Osteoblast (primary cell): ENCODE data around the gene MUC4. TPM values are rescaled to one million over a fixed set of nuclear protein-coding genes. Genes with fewer than 3 reads are reported as not detected.
"Not testable (repeated sequence)": the region's sequence is repeated elsewhere in the genome, so short reads cannot be mapped to it uniquely, and the experiment has no call there.

Experiments used
- DNase-seq: peaks from one replicate; pipeline ENCODE4 v3.0.0; 2011; ENCODE audit warnings: low spot score, mixed read lengths; ENCODE audit not compliant: insufficient read length; ENCODE audit errors: missing footprints
- H2AFZ ChIP-seq: 2 replicates; pipeline ENCODE4 v1.6.0; 2011; ENCODE audit warnings: mild to moderate bottlenecking, low read length
- H3K27ac ChIP-seq: 2 replicates; pipeline ENCODE4 v1.5.1; 2011; ENCODE audit warnings: mild to moderate bottlenecking, low read depth, low read length, moderate library complexity
- H3K27me3 ChIP-seq: 2 replicates; pipeline ENCODE4 v1.6.0; 2012; ENCODE audit warnings: mild to moderate bottlenecking, control low read depth, inconsistent platforms, low read length, moderate library complexity; ENCODE audit not compliant: insufficient read depth
- H3K36me3 ChIP-seq: 2 replicates; pipeline ENCODE4 v1.5.1; 2011; ENCODE audit warnings: mild to moderate bottlenecking, low read length, control low read depth, moderate library complexity; ENCODE audit not compliant: insufficient read depth
- H3K4me1 ChIP-seq: 2 replicates; pipeline ENCODE4 v1.5.1; 2011; ENCODE audit warnings: mild to moderate bottlenecking, low read length, control low read depth, moderate library complexity; ENCODE audit not compliant: insufficient read depth
- H3K4me2 ChIP-seq: 2 replicates; pipeline ENCODE4 v1.6.0; 2011; ENCODE audit warnings: mild to moderate bottlenecking, low read length; ENCODE audit not compliant: insufficient read depth
- H3K4me3 ChIP-seq: fragments of 200-600 bp; sonication (generic); 3 replicates; pipeline ENCODE4 v1.5.1; 2012; ENCODE audit warnings: mild to moderate bottlenecking, low read length, inconsistent platforms; ENCODE audit not compliant: insufficient read depth
- H3K79me2 ChIP-seq: 2 replicates; pipeline ENCODE4 v1.6.0; 2012; ENCODE audit warnings: mild to moderate bottlenecking, low read length, control low read depth, inconsistent platforms; ENCODE audit not compliant: insufficient read depth
- H3K9me3 ChIP-seq: 2 replicates; pipeline ENCODE4 v1.5.1; 2011; ENCODE audit warnings: low read depth, low read length, control low read depth
- H4K20me1 ChIP-seq: 2 replicates; pipeline ENCODE4 v1.6.0; 2012; ENCODE audit warnings: mild to moderate bottlenecking, low read length, control low read depth; ENCODE audit not compliant: insufficient read depth
- total RNA-seq: library from RNA; depleted of rRNA; stranded (reverse); fragments of >200 nt; gene quantifications from 2 replicates; pipeline ENCODE4 v1.2.3, GENCODE V29; 2012
- TF ChIP-seq, protein P1 (sequence below): IDR thresholded peaks from 2 replicates; pipeline ENCODE4 v1.5.1; 2011; ENCODE audit warnings: mild to moderate bottlenecking, low read depth, low read length, moderate library complexity; ENCODE audit errors: extremely low read depth

Gene MUC4
- total RNA-seq, 1 donor, result not detected

DNA sequence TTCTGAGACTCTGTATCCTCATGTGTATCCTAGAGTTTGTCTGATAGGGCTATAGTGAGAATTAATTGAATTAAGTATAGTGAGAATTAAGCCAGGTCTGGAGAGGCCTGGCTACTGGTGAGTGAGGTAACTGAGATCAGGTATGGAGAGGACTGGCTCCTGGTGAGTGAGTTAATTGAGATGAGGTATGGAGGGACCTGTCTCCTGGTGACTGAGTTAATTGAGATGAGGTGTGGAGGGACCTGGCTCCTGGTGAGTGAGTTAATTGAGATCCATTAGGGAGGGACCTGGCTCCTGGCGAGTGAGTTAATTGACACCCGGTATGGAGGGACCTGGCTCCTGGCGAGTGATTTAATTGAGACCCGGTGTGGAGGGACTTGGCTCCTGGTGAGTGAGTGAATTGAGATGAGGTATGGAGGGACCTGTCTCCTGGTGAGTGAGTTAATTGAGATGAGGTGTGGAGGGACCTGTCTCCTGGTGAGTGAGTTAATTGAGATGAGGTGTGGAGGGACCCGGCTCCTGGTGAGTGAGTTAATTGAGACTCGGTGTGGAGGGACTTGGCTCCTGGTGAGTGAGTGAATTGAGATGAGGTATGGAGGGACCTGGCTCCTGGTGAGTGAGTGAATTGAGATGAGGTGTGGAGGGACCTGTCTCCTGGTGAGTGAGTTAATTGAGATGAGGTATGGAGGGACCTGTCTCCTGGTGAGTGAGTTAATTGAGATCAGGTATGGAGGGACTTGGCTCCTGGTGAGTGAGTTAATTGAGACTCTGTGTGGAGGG lies 101.4 kb downstream of the MUC4 start:
- H3K4me1 ChIP-seq, H4K20me1 ChIP-seq, H3K4me3 ChIP-seq, H3K4me2 ChIP-seq, DNase-seq, H3K9me3 ChIP-seq, H3K36me3 ChIP-seq, H2AFZ ChIP-seq, H3K79me2 ChIP-seq, H3K27me3 ChIP-seq, H3K27ac ChIP-seq: not testable (repeated sequence)

DNA sequence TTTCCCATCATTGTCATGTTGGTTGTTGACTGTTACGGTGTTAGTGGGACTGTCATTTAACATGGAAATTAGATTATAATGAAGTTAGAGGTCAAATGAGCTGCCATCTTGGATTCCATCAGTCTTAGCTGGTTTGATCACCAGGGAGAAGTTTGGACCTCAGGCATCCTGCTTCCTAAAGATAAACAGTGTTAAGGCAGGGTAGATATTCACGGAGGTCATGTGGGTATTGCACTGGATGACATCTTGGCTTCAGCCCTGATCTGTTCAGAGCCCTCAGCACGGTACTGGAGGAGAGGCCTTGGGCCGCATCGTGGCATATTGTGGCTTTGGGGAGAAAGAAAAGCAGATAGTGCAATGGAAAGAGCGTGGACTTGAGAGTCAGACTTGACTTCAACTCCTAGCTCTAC lies 102.0 kb downstream of the MUC4 start:
- H3K27me3 ChIP-seq, result no peaks in the 10 kb centered on the region
- no peak overlapping the region for H3K27ac ChIP-seq
- H3K4me3 ChIP-seq, result no peak overlapping the region
- peaks cover 9% of the 10 kb centered on the region for H3K4me1 ChIP-seq
- no peaks in the 10 kb centered on the region for H4K20me1 ChIP-seq
- H3K36me3 ChIP-seq, result no peaks in the 10 kb centered on the region
- H2AFZ ChIP-seq, result no peak overlapping the region
- no peaks in the 10 kb centered on the region for H3K9me3 ChIP-seq
- TF ChIP-seq, protein P1, sequence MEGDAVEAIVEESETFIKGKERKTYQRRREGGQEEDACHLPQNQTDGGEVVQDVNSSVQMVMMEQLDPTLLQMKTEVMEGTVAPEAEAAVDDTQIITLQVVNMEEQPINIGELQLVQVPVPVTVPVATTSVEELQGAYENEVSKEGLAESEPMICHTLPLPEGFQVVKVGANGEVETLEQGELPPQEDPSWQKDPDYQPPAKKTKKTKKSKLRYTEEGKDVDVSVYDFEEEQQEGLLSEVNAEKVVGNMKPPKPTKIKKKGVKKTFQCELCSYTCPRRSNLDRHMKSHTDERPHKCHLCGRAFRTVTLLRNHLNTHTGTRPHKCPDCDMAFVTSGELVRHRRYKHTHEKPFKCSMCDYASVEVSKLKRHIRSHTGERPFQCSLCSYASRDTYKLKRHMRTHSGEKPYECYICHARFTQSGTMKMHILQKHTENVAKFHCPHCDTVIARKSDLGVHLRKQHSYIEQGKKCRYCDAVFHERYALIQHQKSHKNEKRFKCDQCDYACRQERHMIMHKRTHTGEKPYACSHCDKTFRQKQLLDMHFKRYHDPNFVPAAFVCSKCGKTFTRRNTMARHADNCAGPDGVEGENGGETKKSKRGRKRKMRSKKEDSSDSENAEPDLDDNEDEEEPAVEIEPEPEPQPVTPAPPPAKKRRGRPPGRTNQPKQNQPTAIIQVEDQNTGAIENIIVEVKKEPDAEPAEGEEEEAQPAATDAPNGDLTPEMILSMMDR, result no peak
- no peak for DNase-seq
- no peak overlapping the region for H3K4me2 ChIP-seq
- H3K79me2 ChIP-seq, result no peaks in the 10 kb centered on the region

DNA sequence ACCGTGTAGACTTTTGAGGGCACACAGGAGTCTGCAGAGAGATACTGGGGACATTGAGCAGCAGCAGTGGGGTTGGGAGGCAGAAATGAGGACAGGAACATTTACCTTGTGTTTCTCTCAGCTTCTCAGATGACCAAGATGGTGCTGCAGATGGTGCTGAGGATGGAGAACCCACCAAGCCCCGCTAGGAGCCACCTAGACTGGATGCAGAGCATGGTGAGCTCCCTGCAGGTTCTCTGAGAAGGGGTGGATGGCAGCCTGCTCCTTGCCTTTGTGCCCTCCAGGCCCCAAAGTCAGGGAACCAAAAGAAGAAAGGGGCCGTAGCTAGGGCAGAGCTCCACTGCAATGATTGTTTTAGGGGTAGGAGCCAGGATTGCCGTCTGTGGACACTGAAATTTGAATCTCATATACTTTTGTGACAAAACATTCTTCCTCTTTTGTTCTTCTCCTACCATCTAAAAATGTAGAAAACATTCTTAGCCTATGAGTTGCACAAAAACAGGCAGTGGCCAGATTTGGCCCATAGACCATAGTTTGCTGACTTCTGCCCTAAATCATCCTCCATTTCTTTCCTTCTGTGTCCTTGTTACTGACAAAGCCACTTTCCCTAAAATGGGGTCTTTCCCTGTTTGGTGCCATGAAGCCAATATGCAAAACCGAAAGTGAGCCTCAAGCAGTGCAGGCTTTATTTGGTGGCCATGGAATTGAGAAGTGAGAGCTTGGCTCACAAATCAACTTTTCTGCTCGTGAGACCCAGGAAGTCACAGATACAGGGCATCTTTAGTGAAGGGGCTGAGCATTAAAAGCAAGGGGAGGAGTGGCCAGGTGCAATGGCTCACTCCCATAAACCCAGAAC lies 102.9 kb downstream of the MUC4 start:
- Histone ChIP-seq H2AFZ (peak overlapping the region; percentile 70), H3K27me3 (no peaks in the 10 kb centered on the region), H3K4me2 (peak overlapping the region; percentile 0), H3K36me3 (no peaks in the 10 kb centered on the region), H3K4me3 (no peak overlapping the region), H3K4me1 (peaks cover 9% of the 10 kb centered on the region), H4K20me1 (no peaks in the 10 kb centered on the region), H3K27ac (no peak overlapping the region), H3K79me2 (no peaks in the 10 kb centered on the region), H3K9me3 (no peaks in the 10 kb centered on the region)
- TF ChIP-seq, protein P1, result no peak
- peak; percentile 47 for DNase-seq

DNA sequence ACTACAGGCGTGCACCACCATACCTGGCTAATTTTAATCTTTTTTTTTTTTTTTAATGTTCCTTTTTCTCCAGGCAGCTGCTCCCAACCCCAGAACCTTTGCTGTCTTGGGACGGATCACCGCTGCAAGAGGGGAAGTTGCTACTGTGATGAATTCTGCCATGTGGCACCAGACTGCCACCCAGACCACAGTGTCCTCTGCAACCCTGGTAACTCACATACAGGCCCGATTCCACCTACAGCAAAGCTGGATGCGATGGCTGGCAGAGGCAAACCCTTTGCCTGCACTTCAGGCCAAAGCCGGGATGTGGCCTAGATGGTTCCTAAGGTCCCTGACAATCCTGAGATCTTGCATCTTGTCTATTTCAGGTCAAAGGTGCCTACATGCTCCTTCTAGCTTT lies 103.7 kb downstream of the MUC4 start:
- Histone ChIP-seq H2AFZ (no peak overlapping the region), H3K4me2 (no peak overlapping the region), H3K27ac (no peak overlapping the region), H3K4me1 (peaks cover 9% of the 10 kb centered on the region), H3K4me3 (no peak overlapping the region), H4K20me1 (no peaks in the 10 kb centered on the region), H3K79me2 (no peaks in the 10 kb centered on the region), H3K27me3 (no peaks in the 10 kb centered on the region), H3K9me3 (no peaks in the 10 kb centered on the region), H3K36me3 (no peaks in the 10 kb centered on the region)
- DNase-seq, result no peak
- TF ChIP-seq, protein P1, result no peak
